Posterior cingulate gyrus (tissue), 11 donors: ENCODE results near the gene CEP128.

ENCODE experiments used
- DNase-seq, 10 donors: peaks; one replicate each; pipeline versions ENCODE4 v3.0.0 to v3.0.0-alpha.2; 2020 to 2021; ENCODE audit warnings: mixed read lengths in 3 of 10
- intact Hi-C: fragments of 100-400 bp; cut with DNase I; formaldehyde crosslinking; loops from one replicate; pipeline ENCODE4 v1.15.1; 2023

The CEP128 gene

GRCh38 chr14:80570930-80571298 lies 370.6 kb downstream of the CEP128 start:
- DNase-seq = no peak
- intact Hi-C loops = no loop called here

GRCh38 chr14:80567905-80568536 lies 373.5 kb downstream of the CEP128 start:
- no peak for DNase-seq
- intact Hi-C loops = no loop called here

GRCh38 chr14:80565001-80565400 lies 376.5 kb downstream of the CEP128 start:
- DNase-seq = no peak
- intact Hi-C loops = no loop called here

- intact Hi-C loops = no loop called here
Observed at GRCh38 chr14:80564051-80564450, 377.5 kb downstream of the CEP128 start.

GRCh38 chr14:80560800-80561657 lies 380.5 kb downstream of the CEP128 start:
- intact Hi-C loops = no loop called here
- no peak for DNase-seq

More at GRCh38 chr14:80564051-80564450, 377.5 kb downstream of the CEP128 start:
- DNase-seq = no peak

GRCh38 chr14:80554139-80554538 lies 387.4 kb downstream of the CEP128 start:
- intact Hi-C loops = no loop called here

GRCh38 chr14:80549141-80549540 lies 392.4 kb downstream of the CEP128 start:
- DNase-seq = no peak
- intact Hi-C loops = no loop called here

More at GRCh38 chr14:80554139-80554538, 387.4 kb downstream of the CEP128 start:
- DNase-seq = no peak

- intact Hi-C loops = no loop called here
- DNase-seq = no peak
Observed at GRCh38 chr14:80545935-80546854, 395.3 kb downstream of the CEP128 start.

- no peak for DNase-seq
Observed at GRCh38 chr14:80544366-80544765, 397.2 kb downstream of the CEP128 start.

GRCh38 chr14:80543211-80543610 lies 398.3 kb downstream of the CEP128 start:
- DNase-seq = no peak
- intact Hi-C loops = no loop called here

More at GRCh38 chr14:80544366-80544765, 397.2 kb downstream of the CEP128 start:
- intact Hi-C loops = no loop called here

- no peak for DNase-seq
- intact Hi-C loops = no loop called here
Observed at GRCh38 chr14:80538633-80539375, 402.7 kb downstream of the CEP128 start.

- DNase-seq = no peak
- intact Hi-C loops = no loop called here
Observed at GRCh38 chr14:80537626-80538025, 403.9 kb downstream of the CEP128 start.

- no peak for DNase-seq
- intact Hi-C loops = no loop called here
Observed at GRCh38 chr14:80536456-80536855, 405.1 kb downstream of the CEP128 start.

GRCh38 chr14:80535171-80535570 lies 406.4 kb downstream of the CEP128 start:
- DNase-seq = no peak
- intact Hi-C loops = no loop called here

- intact Hi-C loops = no loop called here
- no peak for DNase-seq
Observed at GRCh38 chr14:80523518-80524117, 417.9 kb downstream of the CEP128 start.

- DNase-seq = no peak
- intact Hi-C loops = no loop called here
Observed at GRCh38 chr14:80522936-80523335, 418.6 kb downstream of the CEP128 start.

- DNase-seq = no peak
- intact Hi-C loops = no loop called here
Observed at GRCh38 chr14:80522411-80522810, 419.1 kb downstream of the CEP128 start.

- no peak for DNase-seq
- intact Hi-C loops = no loop called here
Observed at GRCh38 chr14:80521456-80521855, 420.1 kb downstream of the CEP128 start.

GRCh38 chr14:80519002-80519401 lies 422.5 kb downstream of the CEP128 start:
- no peak for DNase-seq
- intact Hi-C loops = no loop called here

GRCh38 chr14:80518173-80518572 lies 423.4 kb downstream of the CEP128 start:
- intact Hi-C loops = no loop called here
- no peak for DNase-seq
